GM12878 (cell line): ENCODE measurements around the gene MLST8. TPM values are rescaled to one million over a fixed set of nuclear protein-coding genes. Genes with fewer than 3 reads are reported as not detected.
A peak's percentile ranks its signal among the peaks of the same experiment; 100 is the strongest.

ENCODE experiments used
- ATAC-seq: fragments of 200-7000 bp; cut with Tn5 transposase; 3 replicates; pipeline ENCODE4 v1.9.1; 2020; ENCODE audit warnings: mild to moderate bottlenecking, moderate library complexity
- BruUV-seq: library from RNA; stranded (reverse); fragments of 400-500 nt; replicated peaks from 2 replicates; lab custom pipeline; 2021; lab: Mats Ljungman, UMichigan
- CTCF ChIA-PET: fragments of 300-600 bp; sonication (Branson Sonifier 250); formaldehyde crosslinking; extraction: SDS; loops from one replicate; lab custom pipeline; 2021; ENCODE audit warnings: inconsistent platforms; lab: Yijun Ruan, JAX
- POLR2A ChIA-PET: fragments of 350-600 bp; formaldehyde crosslinking; extraction: SDS; loops from one replicate; lab custom pipeline; 2021; ENCODE audit warnings: inconsistent platforms; lab: Charles Lee
- RAD21 ChIA-PET: fragments of 300-600 bp; sonication (Branson Sonifier 250); formaldehyde crosslinking; loops from one replicate; lab custom pipeline; 2023; ENCODE audit warnings: antibody characterized with exemption; ENCODE audit not compliant: unreplicated experiment; lab: Charles Lee
- SMC1A ChIA-PET: fragments of 300-600 bp; sonication (Branson Sonifier 250); formaldehyde crosslinking; loops from one replicate; lab custom pipeline; 2023; ENCODE audit not compliant: unreplicated experiment, uncharacterized antibody; lab: Charles Lee
- DNase-seq: peaks from one replicate; pipeline ENCODE4 v3.0.0-alpha.2; 2011; ENCODE audit warnings: low read depth, low spot score
- FAIRE-seq: peaks from 3 replicates; lab custom pipeline; 2011; peaks lifted over from hg19 to GRCh38; lab: Jason Lieb, UNC
- H2AFZ ChIP-seq: 2 replicates; pipeline ENCODE4 v1.6.0; 2011; ENCODE audit warnings: low read depth, low read length, control low read depth; ENCODE audit not compliant: control insufficient read depth
- H3K27ac ChIP-seq: 2 replicates; pipeline ENCODE4 v1.5.1; 2011; ENCODE audit warnings: control low read depth; ENCODE audit not compliant: control insufficient read depth, insufficient read depth
- H3K27me3 ChIP-seq, 2 experiments: replicated peaks in 1 of 2; 2 replicates each; pipeline versions ENCODE4 v1.6.0 to v1.6.1; 2011; ENCODE audit warnings: low read length in 1 of 2; ENCODE audit not compliant: control insufficient read depth in 2 of 2, insufficient read depth in 2 of 2
- H3K36me3 ChIP-seq, 2 experiments: 2 replicates each; pipeline ENCODE4 v1.5.1; 2011; ENCODE audit warnings: low read length in 1 of 2; ENCODE audit not compliant: control insufficient read depth in 2 of 2, insufficient read depth in 2 of 2
- H3K4me1 ChIP-seq: 2 replicates; pipeline ENCODE4 v1.6.1; 2011; ENCODE audit warnings: mild to moderate bottlenecking, low read length, moderate library complexity, mixed read lengths; ENCODE audit not compliant: control insufficient read depth, insufficient read depth
- H3K4me2 ChIP-seq: 2 replicates; pipeline ENCODE4 v1.6.0; 2011; ENCODE audit warnings: control low read depth; ENCODE audit not compliant: control insufficient read depth, insufficient read depth
- H3K4me3 ChIP-seq: fragments of 200-600 bp; sonication (generic); 2 replicates; pipeline ENCODE4 v1.5.1; 2016
- H3K79me2 ChIP-seq: 2 replicates; pipeline ENCODE4 v1.6.0; 2011; ENCODE audit warnings: low read length; ENCODE audit not compliant: control insufficient read depth, insufficient read depth
- H3K9ac ChIP-seq: 2 replicates; pipeline ENCODE4 v1.8.0; 2011; ENCODE audit warnings: low read length, control low read depth, mixed read lengths; ENCODE audit not compliant: control insufficient read depth, insufficient read depth
- H3K9me3 ChIP-seq: replicated peaks from 3 replicates; pipeline ENCODE4 v1.5.1; 2011; ENCODE audit warnings: mild to moderate bottlenecking, low read length; ENCODE audit not compliant: control insufficient read depth, insufficient read depth
- H4K20me1 ChIP-seq: 2 replicates; pipeline ENCODE4 v1.6.0; 2011; ENCODE audit not compliant: control insufficient read depth, insufficient read depth
- POLR2A ChIP-seq: IDR thresholded peaks from 2 replicates; pipeline ENCODE4 v1.6.1; 2011; ENCODE audit warnings: low read depth, mild to moderate bottlenecking, low read length
- YY1 ChIP-seq: IDR thresholded peaks from 2 replicates; pipeline ENCODE4 v1.6.1; 2011; ENCODE audit warnings: low read depth, mild to moderate bottlenecking, low read length
- WGBS: methylation state at CpG from one replicate; pipeline ENCODE4 v1.1.6; 2016; ENCODE audit warnings: low lambda C conversion rate; ENCODE audit not compliant: insufficient replicate concordance, insufficient coverage; ENCODE audit errors: missing lambda C conversion rate; 5-methylcytosine and 5-hydroxymethylcytosine counted together
- in situ Hi-C: fragments of 300-500 bp; cut with MboI; formaldehyde crosslinking; loops from 9 replicates; pipeline ENCODE4 v1.14.3; 2018; ENCODE audit warnings: mixed read lengths
- intact Hi-C: fragments of 100-400 bp; cut with micrococcal nuclease; formaldehyde crosslinking; loops from one replicate; pipeline ENCODE4 v1.14.2; 2022; ENCODE audit not compliant: unreplicated experiment
- polyA plus RNA-seq, 11 experiments: library from polyadenylated mRNA; depleted of rRNA in 4 of 11; unstranded in 6 of 11; stranded (reverse) in 5 of 11; fragments of >200 nt; fragmentation: Nextera tagmentation in 4 of 11; fragmentation: Illumina TruSeq in 1 of 11; extraction: Ambion mirVana in 4 of 11; extraction: Trizol in 1 of 11; gene quantifications; 1 replicate in 1 of 11; 2 replicates in 10 of 11; pipeline versions ENCODE4 v1.2.1 to v1.2.3, GENCODE V29; 2011 to 2016; ENCODE audit warnings: inconsistent platforms in 2 of 11, missing spikeins in 2 of 11, low read depth in 1 of 11
- total RNA-seq, 4 experiments: library from RNA; depleted of rRNA in 3 of 4; stranded (reverse); fragments of >200 nt in 3 of 4; fragmentation: Illumina TruSeq in 1 of 4; extraction: Trizol in 1 of 4; gene quantifications; 2 replicates each; pipeline versions ENCODE4 v1.2.1 to v1.2.3, GENCODE V29; 2013 to 2021
- TF ChIP-seq, protein P1 (sequence below): IDR thresholded peaks from 2 replicates; pipeline ENCODE4 v1.6.1; 2011; ENCODE audit warnings: mild to moderate bottlenecking, low read depth, low read length, moderate library complexity; ENCODE audit not compliant: insufficient replicate concordance
- TF ChIP-seq, protein P2 (sequence below): fragments of 450-650 bp; IDR thresholded peaks from 2 replicates; pipeline ENCODE4 v1.6.1; 2016; ENCODE audit warnings: mild to moderate bottlenecking

MLST8 gene
- total and polyA plus RNA-seq, 10 of the 15 experiments (the other 5 are each of a cell fraction or from before 2014, with no cell fraction given): 1.0 to 114 (median 64.2) TPM

DNA sequence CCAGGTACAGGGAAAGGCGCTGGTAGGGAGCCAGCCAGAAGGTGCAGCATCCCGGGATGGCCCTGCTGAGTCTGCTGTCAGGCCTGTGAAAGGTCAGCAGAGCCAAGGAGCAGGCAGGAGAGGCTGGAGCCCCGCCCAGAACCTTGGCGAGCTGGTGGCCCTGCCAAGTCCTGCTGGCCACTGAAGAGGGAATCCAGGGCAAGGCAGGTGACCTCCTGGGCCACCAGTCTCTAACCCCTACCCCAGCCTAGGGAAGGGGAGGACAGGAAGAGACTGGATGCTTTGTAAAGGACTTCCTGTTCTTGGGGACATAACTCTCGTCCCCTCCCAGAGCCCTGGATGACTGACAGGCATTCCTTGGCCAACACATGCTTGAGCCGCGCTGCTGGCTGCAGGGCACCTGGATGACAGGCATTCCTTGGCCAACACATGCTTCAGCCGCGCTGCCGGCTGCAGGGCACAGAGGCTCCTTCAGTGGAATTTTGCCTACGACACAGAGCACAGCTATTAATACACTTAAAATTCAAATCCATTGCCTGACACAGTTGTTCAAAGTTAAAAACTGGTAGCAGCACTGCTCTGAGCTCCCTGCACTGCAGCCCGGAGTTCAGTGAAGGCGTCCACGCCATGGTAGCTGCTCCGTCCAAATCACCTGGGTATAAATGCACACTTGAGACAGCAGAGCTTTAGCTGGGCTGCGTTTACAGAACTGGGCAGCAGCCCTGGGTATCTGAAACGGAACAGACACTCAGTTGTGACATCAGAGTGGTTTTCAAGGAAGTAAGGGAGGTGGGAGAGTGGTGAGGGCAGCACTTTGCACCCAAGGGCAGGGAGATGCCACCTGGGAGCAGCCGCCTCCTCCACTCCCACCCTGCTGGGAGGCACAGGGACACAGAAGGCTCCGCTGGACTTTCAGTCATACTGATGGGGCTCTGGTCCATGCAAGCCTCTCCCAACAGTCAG lies 7.4 kb downstream of the MLST8 start:
- Histone ChIP-seq H3K36me3 (peaks cover 4 to 16% of the 10 kb centered on the region in 2 experiments; a peak in 3 of 4 replicates), H3K27me3 (no peaks in the 10 kb centered on the region), H3K9ac (peak overlapping the region; percentile 65), H3K27ac (no peak overlapping the region), H4K20me1 (no peaks in the 10 kb centered on the region), H2AFZ (no peak overlapping the region), H3K4me1 (no peaks in the 10 kb centered on the region), H3K4me2 (peak overlapping the region; percentile 72)
- in situ Hi-C loops: no loop called here
- CTCF ChIA-PET: interaction anchor here (1.0 kb wide), 1 partner anchor 39 kb away, joined by 3 read pairs; the partner anchor contains the start of gene ECI1
- TSS peak; percentile 83 for BruUV-seq
- 62% methylated on average over 19 of the region's 19 CpGs for WGBS
- no peak for DNase-seq
- no peak for FAIRE-seq
- POLR2A ChIA-PET: interaction anchor here (1.1 kb wide), 1 partner anchor 57 kb away, joined by 4 read pairs; the partner anchor contains the start of gene TRAF7
- ATAC-seq: no peak
- TF ChIP-seq, protein P1, sequence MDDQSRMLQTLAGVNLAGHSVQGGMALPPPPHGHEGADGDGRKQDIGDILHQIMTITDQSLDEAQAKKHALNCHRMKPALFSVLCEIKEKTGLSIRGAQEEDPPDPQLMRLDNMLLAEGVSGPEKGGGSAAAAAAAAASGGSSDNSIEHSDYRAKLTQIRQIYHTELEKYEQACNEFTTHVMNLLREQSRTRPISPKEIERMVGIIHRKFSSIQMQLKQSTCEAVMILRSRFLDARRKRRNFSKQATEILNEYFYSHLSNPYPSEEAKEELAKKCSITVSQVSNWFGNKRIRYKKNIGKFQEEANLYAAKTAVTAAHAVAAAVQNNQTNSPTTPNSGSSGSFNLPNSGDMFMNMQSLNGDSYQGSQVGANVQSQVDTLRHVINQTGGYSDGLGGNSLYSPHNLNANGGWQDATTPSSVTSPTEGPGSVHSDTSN: peak; percentile 8
- no peak for TF ChIP-seq YY1
- TF ChIP-seq POLR2A: peak; percentile 50
- TF ChIP-seq, protein P2, sequence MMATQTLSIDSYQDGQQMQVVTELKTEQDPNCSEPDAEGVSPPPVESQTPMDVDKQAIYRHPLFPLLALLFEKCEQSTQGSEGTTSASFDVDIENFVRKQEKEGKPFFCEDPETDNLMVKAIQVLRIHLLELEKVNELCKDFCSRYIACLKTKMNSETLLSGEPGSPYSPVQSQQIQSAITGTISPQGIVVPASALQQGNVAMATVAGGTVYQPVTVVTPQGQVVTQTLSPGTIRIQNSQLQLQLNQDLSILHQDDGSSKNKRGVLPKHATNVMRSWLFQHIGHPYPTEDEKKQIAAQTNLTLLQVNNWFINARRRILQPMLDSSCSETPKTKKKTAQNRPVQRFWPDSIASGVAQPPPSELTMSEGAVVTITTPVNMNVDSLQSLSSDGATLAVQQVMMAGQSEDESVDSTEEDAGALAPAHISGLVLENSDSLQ: peak; percentile 61
- TF ChIP-seq, all 136 proteins: peak for 3
- H3K4me3 ChIP-seq: peak overlapping the region; percentile 80
- intact Hi-C loops: no loop called here
- H3K79me2 ChIP-seq: peaks cover 18% of the 10 kb centered on the region
- SMC1A ChIA-PET: no interaction called here
- RAD21 ChIA-PET: no interaction called here
- H3K9me3 ChIP-seq: no peaks in the 10 kb centered on the region
